Adipocyte (in vitro differentiated cells): ENCODE results near the gene TXNDC8.

Source experiments
- DNase-seq: peaks from one replicate; pipeline ENCODE4 v3.0.0-alpha.2; 2015; ENCODE audit warnings: low read depth
- H3K27me3 ChIP-seq: replicated peaks from 2 replicates; pipeline ENCODE4 v1.7.0; 2013; ENCODE audit warnings: mild to moderate bottlenecking, low read length, moderate library complexity; ENCODE audit not compliant: control insufficient read depth, insufficient read depth
- H3K36me3 ChIP-seq: 2 replicates; pipeline ENCODE4 v1.7.0; 2013; ENCODE audit warnings: low read length, mild to moderate bottlenecking, moderate library complexity; ENCODE audit not compliant: control insufficient read depth, insufficient read depth, severe bottlenecking
- H3K4me1 ChIP-seq: 2 replicates; pipeline ENCODE4 v1.7.0; 2013; ENCODE audit warnings: mild to moderate bottlenecking, low read length, moderate library complexity; ENCODE audit not compliant: control insufficient read depth, insufficient read depth
- H3K4me3 ChIP-seq: 2 replicates; pipeline ENCODE4 v1.7.0; 2013; ENCODE audit warnings: mild to moderate bottlenecking, low read length, moderate library complexity
- H3K9ac ChIP-seq: 2 replicates; pipeline ENCODE4 v1.7.0; 2013; ENCODE audit warnings: mild to moderate bottlenecking, low read length, moderate library complexity
- H3K9me3 ChIP-seq: 2 replicates; pipeline ENCODE4 v1.7.0; 2013; ENCODE audit warnings: mild to moderate bottlenecking, low read length, moderate library complexity; ENCODE audit not compliant: control insufficient read depth

Gene TXNDC8

GRCh38 chr9:110346325-110346724 lies 8.7 kb upstream of the TXNDC8 start:
- peaks cover 14% of the 10 kb centered on the region for H3K4me1 ChIP-seq
- no peak overlapping the region for H3K4me3 ChIP-seq
- no peaks in the 10 kb centered on the region for H3K27me3 ChIP-seq
- no peaks in the 10 kb centered on the region for H3K36me3 ChIP-seq
- no peaks in the 10 kb centered on the region for H3K9me3 ChIP-seq
- no peak overlapping the region for H3K9ac ChIP-seq
- DNase-seq: no peak

- no peaks in the 10 kb centered on the region for H3K27me3 ChIP-seq
- no peaks in the 10 kb centered on the region for H3K9me3 ChIP-seq
- H3K36me3 ChIP-seq: no peaks in the 10 kb centered on the region
- H3K9ac ChIP-seq: no peak overlapping the region
- H3K4me1 ChIP-seq: no peaks in the 10 kb centered on the region
- no peak for DNase-seq
- no peak overlapping the region for H3K4me3 ChIP-seq
Observed at GRCh38 chr9:110344821-110345220, 7.2 kb upstream of the TXNDC8 start.

GRCh38 chr9:110343551-110343950 lies 5.9 kb upstream of the TXNDC8 start:
- Histone ChIP-seq H3K9ac (no peak overlapping the region), H3K4me1 (no peaks in the 10 kb centered on the region), H3K4me3 (no peak overlapping the region), H3K9me3 (no peaks in the 10 kb centered on the region), H3K27me3 (no peaks in the 10 kb centered on the region), H3K36me3 (no peaks in the 10 kb centered on the region)
- no peak for DNase-seq

GRCh38 chr9:110340306-110340705 lies 2.6 kb upstream of the TXNDC8 start:
- DNase-seq: no peak
- Histone ChIP-seq H3K4me3 (no peak overlapping the region), H3K27me3 (no peaks in the 10 kb centered on the region), H3K36me3 (no peaks in the 10 kb centered on the region), H3K9ac (no peak overlapping the region), H3K9me3 (no peaks in the 10 kb centered on the region), H3K4me1 (peaks cover 14% of the 10 kb centered on the region)

DNA sequence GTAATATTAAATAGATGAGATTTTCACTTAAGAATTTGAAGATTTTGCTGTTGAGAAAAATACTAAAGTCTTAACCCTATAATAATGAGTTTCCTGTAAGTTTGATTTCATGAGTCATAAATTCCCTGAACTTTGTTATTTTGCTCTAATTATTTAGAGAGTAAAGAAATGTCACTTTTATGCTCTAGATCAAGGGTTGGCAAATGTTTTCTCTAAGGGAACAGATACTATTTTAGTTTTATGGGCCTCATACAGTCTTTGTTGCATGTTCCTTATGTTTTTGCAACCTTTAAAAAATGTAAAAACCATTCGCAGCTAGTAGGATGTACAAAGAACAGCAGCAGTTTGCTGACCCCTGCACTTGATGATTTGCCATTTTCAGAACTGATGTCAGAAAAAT lies 480 bp upstream of the TXNDC8 start:
- H3K9me3 ChIP-seq: no peaks in the 10 kb centered on the region
- H3K9ac ChIP-seq: no peak overlapping the region
- no peaks in the 10 kb centered on the region for H3K36me3 ChIP-seq
- DNase-seq: peak; percentile 27
- peaks cover 14% of the 10 kb centered on the region for H3K4me1 ChIP-seq
- H3K4me3 ChIP-seq: no peak overlapping the region
- H3K27me3 ChIP-seq: no peaks in the 10 kb centered on the region

DNA sequence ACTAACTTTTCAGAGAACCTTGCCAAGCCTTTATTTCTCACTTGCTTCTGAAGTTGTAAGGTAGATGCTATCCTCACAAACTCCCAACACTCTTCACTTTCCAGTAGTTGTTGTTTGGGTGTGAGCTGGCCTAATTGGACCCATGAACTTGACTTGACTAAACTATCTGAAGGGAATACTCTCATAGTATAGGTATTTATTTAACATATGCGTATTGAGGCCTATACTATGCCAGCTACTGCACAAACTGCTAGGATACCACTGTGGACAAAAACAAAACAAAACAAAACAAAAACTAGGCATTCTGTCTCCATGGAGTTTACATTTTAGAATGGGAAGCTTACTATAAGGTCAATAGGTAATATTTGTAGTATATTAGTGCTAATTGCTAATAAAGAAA lies 1.3 kb downstream of the TXNDC8 start:
- Histone ChIP-seq H3K9ac (no peak overlapping the region), H3K27me3 (no peaks in the 10 kb centered on the region), H3K4me3 (no peak overlapping the region), H3K9me3 (peaks cover 5% of the 10 kb centered on the region), H3K4me1 (peaks cover 14% of the 10 kb centered on the region), H3K36me3 (no peaks in the 10 kb centered on the region)
- no peak for DNase-seq

DNA sequence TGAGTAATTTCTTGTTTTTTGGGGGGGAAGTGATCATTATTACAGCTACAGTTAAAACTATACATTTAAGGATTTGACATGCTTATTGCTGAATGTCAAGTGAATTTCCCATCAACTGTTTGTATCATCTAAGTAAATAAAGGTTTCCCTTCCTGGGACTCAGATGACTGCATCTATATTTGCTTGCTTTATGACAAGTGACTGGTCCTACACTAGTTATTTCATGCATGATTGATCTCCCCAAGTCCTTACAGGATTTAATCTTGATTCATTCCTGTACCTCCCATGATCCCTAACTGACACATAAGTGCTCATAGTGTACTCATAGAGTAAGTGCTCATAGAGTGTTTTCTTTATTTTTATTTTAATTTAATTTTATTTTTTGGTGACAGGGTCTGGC lies 2.8 kb downstream of the TXNDC8 start:
- DNase-seq: no peak
- peaks cover 10% of the 10 kb centered on the region for H3K9me3 ChIP-seq
- no peak overlapping the region for H3K4me3 ChIP-seq
- H3K4me1 ChIP-seq: peaks cover 22% of the 10 kb centered on the region
- H3K36me3 ChIP-seq: no peaks in the 10 kb centered on the region
- H3K27me3 ChIP-seq: no peaks in the 10 kb centered on the region
- H3K9ac ChIP-seq: no peak overlapping the region

DNA sequence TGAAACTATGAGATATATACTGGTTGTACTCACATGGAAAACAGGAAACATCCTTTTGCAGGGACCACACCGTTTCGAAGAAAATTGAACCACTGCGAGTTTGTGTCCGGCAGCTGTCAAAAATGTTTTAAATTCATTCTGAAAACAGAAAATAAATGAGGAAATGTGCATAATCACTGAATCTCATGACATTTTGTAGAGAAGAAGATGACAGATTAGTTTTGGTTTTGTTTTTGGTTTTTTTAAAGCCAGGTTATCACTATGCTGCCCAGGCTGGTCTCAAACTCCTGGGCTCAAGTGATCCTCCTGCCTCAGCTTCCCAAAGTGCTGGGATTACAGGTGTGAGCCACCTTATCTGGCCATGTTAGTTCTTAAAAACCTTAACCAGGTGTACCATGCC lies 3.5 kb downstream of the TXNDC8 start:
- no peak overlapping the region for H3K4me3 ChIP-seq
- DNase-seq: no peak

GRCh38 chr9:110332766-110333165 lies 4.9 kb downstream of the TXNDC8 start:
- DNase-seq: no peak
- no peak overlapping the region for H3K9ac ChIP-seq
- peaks cover 10% of the 10 kb centered on the region for H3K9me3 ChIP-seq
- no peaks in the 10 kb centered on the region for H3K36me3 ChIP-seq
- no peak overlapping the region for H3K4me3 ChIP-seq
- H3K4me1 ChIP-seq: peaks cover 15% of the 10 kb centered on the region
- no peaks in the 10 kb centered on the region for H3K27me3 ChIP-seq

More for the DNA sequence above, 3.5 kb downstream of the TXNDC8 start:
- no peaks in the 10 kb centered on the region for H3K36me3 ChIP-seq
- H3K9me3 ChIP-seq: peaks cover 10% of the 10 kb centered on the region
- no peak overlapping the region for H3K9ac ChIP-seq
- H3K27me3 ChIP-seq: no peaks in the 10 kb centered on the region
- H3K4me1 ChIP-seq: peaks cover 23% of the 10 kb centered on the region

- peaks cover 9% of the 10 kb centered on the region for H3K4me1 ChIP-seq
- no peaks in the 10 kb centered on the region for H3K36me3 ChIP-seq
- H3K9ac ChIP-seq: no peak overlapping the region
- no peaks in the 10 kb centered on the region for H3K27me3 ChIP-seq
- H3K9me3 ChIP-seq: peaks cover 10% of the 10 kb centered on the region
- peak; percentile 13 for DNase-seq
- H3K4me3 ChIP-seq: peak overlapping the region; percentile 7
Observed at GRCh38 chr9:110330484-110331105, 7.1 kb downstream of the TXNDC8 start.

DNA sequence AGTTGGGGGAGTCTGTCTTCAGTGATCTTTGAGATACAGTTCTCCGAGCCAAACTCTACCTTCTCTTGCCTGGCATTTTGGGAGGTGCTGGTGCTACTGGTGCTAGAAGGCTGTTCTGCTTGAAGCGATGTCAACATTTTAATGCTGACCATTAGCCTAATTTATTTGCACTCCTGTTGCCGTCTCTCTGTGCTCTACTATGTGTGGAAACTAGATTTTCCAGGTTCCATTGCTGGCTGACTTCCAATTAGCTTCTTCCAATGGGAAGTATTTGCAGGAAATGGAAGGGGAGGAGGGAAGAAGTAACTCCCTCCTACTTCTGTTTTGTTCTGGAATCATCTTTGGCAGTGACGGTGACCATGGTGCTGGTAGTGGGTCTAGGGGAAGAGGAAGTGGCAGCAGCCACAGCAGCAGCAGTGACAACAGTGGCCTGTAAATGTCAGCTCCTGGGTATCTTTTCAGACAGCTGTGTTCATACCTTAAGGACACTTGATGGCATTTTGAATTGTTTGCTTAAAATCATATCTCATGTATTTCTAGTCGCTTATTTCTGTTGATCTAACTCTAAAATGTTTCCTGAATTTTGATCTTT lies 7.9 kb downstream of the TXNDC8 start:
- Histone ChIP-seq H3K9ac (no peak overlapping the region), H3K27me3 (no peaks in the 10 kb centered on the region), H3K36me3 (no peaks in the 10 kb centered on the region), H3K9me3 (peaks cover 10% of the 10 kb centered on the region), H3K4me3 (no peak overlapping the region), H3K4me1 (peaks cover 9% of the 10 kb centered on the region)
- DNase-seq: no peak

DNA sequence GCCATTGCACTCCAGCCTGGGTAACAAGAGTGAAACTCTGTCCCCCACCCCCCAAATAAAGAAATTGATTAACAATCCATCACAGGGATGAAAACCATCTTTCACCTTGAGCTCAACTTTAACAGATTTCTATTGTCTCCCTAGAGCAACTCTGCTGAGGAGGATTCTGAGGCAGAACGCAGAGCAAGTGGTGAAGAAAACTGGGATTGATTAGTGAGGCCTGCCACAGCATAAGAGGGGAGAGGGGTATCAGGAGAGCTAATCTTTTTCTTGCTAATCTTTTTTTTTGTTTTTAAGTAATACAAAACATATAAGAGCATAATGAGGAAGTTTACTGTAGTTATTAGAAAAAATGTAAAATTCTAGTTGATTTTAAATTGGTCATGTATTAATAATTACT lies 8.9 kb downstream of the TXNDC8 start:
- H3K9ac ChIP-seq: no peak overlapping the region
- H3K4me3 ChIP-seq: no peak overlapping the region
- H3K27me3 ChIP-seq: no peaks in the 10 kb centered on the region
- H3K9me3 ChIP-seq: peaks cover 10% of the 10 kb centered on the region
- H3K4me1 ChIP-seq: peaks cover 9% of the 10 kb centered on the region
- H3K36me3 ChIP-seq: no peaks in the 10 kb centered on the region
- no peak for DNase-seq
